HL-60 (cell line): Measurements from ENCODE around the gene MYOF.

Experiments used
- DNase-seq, 2 experiments: peaks; one replicate each; pipeline ENCODE4 v3.0.0-alpha.2; 2010 to 2020; ENCODE audit warnings: low read depth in 1 of 2, low spot score in 1 of 2
- H3K27ac ChIP-seq: fragments of 250-450 bp; sonication (Bioruptor Pico); replicated peaks from 2 replicates; pipeline ENCODE4 v1.5.1; 2020; ENCODE audit warnings: mild to moderate bottlenecking, moderate library complexity
- H3K27me3 ChIP-seq: fragments of 250-450 bp; sonication (Bioruptor Pico); 2 replicates; pipeline ENCODE4 v1.5.1; 2021; ENCODE audit warnings: mild to moderate bottlenecking, moderate library complexity; ENCODE audit not compliant: insufficient read depth, poor library complexity, severe bottlenecking
- H3K4me3 ChIP-seq: replicated peaks from 2 replicates; pipeline ENCODE4 v1.5.1; 2011; ENCODE audit warnings: mild to moderate bottlenecking, control low read depth, low read length; ENCODE audit not compliant: insufficient read depth
- GABPA ChIP-seq: IDR thresholded peaks from 2 replicates; pipeline ENCODE4 v1.6.1; 2012; ENCODE audit warnings: low read depth
- POLR2AphosphoS5 ChIP-seq: IDR thresholded peaks from 2 replicates; pipeline ENCODE4 v1.6.1; 2012; ENCODE audit warnings: low read depth
- SPI1 ChIP-seq: IDR thresholded peaks from 2 replicates; pipeline ENCODE4 v1.6.1; 2012; ENCODE audit warnings: low read depth, mild to moderate bottlenecking, borderline replicate concordance
- TF ChIP-seq, protein P1 (sequence below): IDR thresholded peaks from one replicate; pipeline ENCODE4 v1.5.1; 2011; ENCODE audit warnings: low read length, control low read depth, inconsistent platforms; ENCODE audit not compliant: insufficient read depth
- TF ChIP-seq, protein P2 (sequence below): IDR thresholded peaks from 2 replicates; pipeline ENCODE4 v1.6.1; 2012; ENCODE audit warnings: low read depth; ENCODE audit not compliant: insufficient replicate concordance

Gene MYOF

DNA sequence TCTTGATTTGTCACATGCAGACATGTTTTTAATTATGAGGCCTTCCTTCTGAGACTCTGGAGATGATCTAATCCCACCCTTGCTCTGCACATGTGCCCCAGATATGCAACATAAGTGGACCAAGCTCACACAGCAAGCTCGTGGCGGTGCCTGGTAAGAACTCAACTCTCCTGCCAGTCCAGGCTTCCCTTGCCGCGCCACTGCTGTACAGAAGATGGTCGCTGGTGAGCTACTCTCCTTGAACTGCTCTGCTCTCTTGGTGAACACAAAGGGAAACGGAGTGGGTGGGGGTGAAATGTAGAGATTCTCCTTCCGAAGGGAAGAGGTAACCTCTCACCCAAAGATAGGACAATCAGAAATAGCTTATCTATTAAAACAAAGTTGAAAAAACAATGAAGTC is 25.7 kb downstream of the MYOF start:
- Histone ChIP-seq H3K27me3 (no peaks in the 10 kb centered on the region), H3K27ac (no peak overlapping the region), H3K4me3 (no peak overlapping the region)
- DNase-seq = no peak
- TF ChIP-seq, protein P1, sequence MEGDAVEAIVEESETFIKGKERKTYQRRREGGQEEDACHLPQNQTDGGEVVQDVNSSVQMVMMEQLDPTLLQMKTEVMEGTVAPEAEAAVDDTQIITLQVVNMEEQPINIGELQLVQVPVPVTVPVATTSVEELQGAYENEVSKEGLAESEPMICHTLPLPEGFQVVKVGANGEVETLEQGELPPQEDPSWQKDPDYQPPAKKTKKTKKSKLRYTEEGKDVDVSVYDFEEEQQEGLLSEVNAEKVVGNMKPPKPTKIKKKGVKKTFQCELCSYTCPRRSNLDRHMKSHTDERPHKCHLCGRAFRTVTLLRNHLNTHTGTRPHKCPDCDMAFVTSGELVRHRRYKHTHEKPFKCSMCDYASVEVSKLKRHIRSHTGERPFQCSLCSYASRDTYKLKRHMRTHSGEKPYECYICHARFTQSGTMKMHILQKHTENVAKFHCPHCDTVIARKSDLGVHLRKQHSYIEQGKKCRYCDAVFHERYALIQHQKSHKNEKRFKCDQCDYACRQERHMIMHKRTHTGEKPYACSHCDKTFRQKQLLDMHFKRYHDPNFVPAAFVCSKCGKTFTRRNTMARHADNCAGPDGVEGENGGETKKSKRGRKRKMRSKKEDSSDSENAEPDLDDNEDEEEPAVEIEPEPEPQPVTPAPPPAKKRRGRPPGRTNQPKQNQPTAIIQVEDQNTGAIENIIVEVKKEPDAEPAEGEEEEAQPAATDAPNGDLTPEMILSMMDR = no peak
- TF ChIP-seq GABPA (no peak), SPI1 (no peak), POLR2AphosphoS5 (no peak)
- TF ChIP-seq, protein P2, sequence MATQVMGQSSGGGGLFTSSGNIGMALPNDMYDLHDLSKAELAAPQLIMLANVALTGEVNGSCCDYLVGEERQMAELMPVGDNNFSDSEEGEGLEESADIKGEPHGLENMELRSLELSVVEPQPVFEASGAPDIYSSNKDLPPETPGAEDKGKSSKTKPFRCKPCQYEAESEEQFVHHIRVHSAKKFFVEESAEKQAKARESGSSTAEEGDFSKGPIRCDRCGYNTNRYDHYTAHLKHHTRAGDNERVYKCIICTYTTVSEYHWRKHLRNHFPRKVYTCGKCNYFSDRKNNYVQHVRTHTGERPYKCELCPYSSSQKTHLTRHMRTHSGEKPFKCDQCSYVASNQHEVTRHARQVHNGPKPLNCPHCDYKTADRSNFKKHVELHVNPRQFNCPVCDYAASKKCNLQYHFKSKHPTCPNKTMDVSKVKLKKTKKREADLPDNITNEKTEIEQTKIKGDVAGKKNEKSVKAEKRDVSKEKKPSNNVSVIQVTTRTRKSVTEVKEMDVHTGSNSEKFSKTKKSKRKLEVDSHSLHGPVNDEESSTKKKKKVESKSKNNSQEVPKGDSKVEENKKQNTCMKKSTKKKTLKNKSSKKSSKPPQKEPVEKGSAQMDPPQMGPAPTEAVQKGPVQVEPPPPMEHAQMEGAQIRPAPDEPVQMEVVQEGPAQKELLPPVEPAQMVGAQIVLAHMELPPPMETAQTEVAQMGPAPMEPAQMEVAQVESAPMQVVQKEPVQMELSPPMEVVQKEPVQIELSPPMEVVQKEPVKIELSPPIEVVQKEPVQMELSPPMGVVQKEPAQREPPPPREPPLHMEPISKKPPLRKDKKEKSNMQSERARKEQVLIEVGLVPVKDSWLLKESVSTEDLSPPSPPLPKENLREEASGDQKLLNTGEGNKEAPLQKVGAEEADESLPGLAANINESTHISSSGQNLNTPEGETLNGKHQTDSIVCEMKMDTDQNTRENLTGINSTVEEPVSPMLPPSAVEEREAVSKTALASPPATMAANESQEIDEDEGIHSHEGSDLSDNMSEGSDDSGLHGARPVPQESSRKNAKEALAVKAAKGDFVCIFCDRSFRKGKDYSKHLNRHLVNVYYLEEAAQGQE = no peak

DNA sequence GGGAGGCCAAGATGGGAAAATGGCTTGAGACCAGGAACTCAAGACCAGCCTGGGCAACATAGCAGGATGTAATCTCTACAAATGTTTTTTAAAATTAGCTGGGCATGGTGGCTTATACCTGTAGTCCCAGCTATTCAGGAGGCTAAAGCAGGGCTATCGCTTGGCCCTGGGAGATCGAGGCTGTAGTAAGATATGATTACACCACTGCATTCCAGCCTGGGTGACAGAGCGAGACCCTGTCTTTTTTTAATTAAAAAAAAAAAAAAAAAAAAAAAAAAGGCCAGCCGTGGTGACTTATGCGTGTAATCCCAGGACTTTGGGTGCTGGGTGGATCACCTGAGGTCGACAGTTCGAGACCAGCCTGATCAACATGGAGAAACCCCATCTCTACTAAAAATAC is 27.4 kb downstream of the MYOF start:
- DNase-seq = no peak
- no peak overlapping the region for H3K4me3 ChIP-seq
- TF ChIP-seq, protein P2 = no peak
- TF ChIP-seq SPI1 = no peak
- no peak for TF ChIP-seq GABPA
- TF ChIP-seq, protein P1 = no peak
- no peak for TF ChIP-seq POLR2AphosphoS5
- H3K27ac ChIP-seq = no peak overlapping the region
- no peaks in the 10 kb centered on the region for H3K27me3 ChIP-seq

DNA sequence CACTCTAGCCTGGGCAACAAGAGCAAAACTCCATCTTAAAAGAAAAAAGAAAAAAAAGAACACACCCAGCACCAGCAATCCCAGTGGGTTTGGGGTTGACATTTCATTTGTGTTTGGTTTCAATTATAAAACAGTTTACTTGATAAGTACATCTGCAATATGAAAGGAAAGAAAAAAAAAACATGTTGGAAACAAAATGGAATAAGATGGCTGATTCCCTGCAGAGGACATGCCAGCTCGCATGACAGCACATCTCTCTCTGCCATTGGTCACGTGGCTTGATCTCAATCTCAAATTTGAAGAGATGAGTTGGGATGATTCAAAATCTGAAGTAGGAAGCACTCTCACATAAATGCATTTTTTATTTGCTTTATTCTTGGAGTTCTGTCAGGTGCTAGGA is 28.0 kb downstream of the MYOF start:
- Histone ChIP-seq H3K4me3 (no peak overlapping the region), H3K27ac (no peak overlapping the region), H3K27me3 (no peaks in the 10 kb centered on the region)
- TF ChIP-seq, protein P2 = no peak
- TF ChIP-seq POLR2AphosphoS5 (no peak), SPI1 (no peak), GABPA (no peak)
- TF ChIP-seq, protein P1 = no peak
- no peak for DNase-seq
